GM12873 (cell line): ENCODE measurements around the gene EPS15.

ENCODE experiments used
- TF ChIP-seq, protein P1 (sequence below): IDR thresholded peaks from 2 replicates; pipeline ENCODE4 v1.5.1; 2012; ENCODE audit warnings: low read depth, mild to moderate bottlenecking, moderate library complexity, low read length, control low read depth; ENCODE audit not compliant: insufficient read depth; ENCODE audit errors: missing control alignments

EPS15 gene

GRCh38 chr1:51491166-51491981, 27.7 kb downstream of the EPS15 start:
- TF ChIP-seq, protein P1, sequence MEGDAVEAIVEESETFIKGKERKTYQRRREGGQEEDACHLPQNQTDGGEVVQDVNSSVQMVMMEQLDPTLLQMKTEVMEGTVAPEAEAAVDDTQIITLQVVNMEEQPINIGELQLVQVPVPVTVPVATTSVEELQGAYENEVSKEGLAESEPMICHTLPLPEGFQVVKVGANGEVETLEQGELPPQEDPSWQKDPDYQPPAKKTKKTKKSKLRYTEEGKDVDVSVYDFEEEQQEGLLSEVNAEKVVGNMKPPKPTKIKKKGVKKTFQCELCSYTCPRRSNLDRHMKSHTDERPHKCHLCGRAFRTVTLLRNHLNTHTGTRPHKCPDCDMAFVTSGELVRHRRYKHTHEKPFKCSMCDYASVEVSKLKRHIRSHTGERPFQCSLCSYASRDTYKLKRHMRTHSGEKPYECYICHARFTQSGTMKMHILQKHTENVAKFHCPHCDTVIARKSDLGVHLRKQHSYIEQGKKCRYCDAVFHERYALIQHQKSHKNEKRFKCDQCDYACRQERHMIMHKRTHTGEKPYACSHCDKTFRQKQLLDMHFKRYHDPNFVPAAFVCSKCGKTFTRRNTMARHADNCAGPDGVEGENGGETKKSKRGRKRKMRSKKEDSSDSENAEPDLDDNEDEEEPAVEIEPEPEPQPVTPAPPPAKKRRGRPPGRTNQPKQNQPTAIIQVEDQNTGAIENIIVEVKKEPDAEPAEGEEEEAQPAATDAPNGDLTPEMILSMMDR = no peak

- TF ChIP-seq, protein P1 = no peak
These were observed 29.6 kb downstream of the EPS15 start for GRCh38 chr1:51489472-51489871.

GRCh38 chr1:51488372-51489050, 30.6 kb downstream of the EPS15 start:
- TF ChIP-seq, protein P1 = no peak

DNA sequence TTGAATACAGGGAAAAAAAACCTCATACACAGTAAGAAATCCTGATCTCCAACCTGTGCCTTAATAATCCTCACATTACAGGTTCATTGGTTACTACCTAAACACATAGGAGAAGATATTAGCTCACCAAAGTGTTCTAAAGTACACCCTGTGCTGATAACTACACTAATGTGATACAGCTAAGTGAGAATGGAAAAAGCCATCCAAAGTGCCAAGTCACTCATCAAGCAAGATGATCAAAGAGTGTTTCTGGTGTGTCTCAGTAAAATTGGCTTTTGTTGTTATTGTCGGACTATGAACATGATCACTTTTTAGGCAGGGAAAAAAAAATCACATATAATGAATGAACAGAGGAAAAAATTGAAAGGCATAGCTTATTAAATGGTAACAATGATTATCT, 31.4 kb downstream of the EPS15 start:
- TF ChIP-seq, protein P1 = no peak

DNA sequence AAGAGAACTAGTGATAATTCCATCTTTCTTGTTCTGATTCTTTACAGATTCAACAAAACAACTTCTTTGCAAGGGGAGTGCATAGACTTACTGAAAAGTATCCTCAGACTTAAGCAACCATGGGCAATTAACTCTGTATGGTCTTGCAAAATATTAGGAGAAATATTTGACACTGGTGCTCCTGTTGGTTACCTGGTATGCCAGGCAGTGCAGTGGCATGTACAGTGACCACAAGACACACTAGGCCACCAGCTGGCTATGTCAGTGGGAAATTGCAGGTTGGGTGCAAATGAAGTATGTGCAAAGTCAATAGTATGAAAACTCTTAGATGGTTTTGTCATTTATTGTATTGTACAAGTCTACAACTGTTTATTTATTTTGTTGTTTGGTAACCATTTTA, 34.5 kb downstream of the EPS15 start:
- TF ChIP-seq, protein P1 = no peak

DNA sequence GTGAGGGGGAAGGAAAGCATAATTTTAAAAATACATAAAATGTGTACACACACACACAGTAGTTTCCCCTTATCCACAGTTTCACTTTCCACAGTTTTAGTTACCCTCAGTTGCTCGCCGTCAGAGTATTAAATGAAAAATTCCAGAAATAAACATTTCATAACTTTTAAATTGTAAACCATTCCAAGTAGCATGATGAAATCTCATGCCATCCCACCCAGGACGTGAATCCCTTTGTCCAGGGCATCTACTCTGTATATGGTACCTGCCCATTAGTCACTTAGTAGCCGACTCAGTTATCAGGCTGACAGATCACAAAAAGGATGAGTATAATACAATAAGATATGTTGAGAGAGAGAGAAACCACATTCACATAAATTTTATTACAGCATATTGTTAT, 36.2 kb downstream of the EPS15 start:
- TF ChIP-seq, protein P1 = no peak

DNA sequence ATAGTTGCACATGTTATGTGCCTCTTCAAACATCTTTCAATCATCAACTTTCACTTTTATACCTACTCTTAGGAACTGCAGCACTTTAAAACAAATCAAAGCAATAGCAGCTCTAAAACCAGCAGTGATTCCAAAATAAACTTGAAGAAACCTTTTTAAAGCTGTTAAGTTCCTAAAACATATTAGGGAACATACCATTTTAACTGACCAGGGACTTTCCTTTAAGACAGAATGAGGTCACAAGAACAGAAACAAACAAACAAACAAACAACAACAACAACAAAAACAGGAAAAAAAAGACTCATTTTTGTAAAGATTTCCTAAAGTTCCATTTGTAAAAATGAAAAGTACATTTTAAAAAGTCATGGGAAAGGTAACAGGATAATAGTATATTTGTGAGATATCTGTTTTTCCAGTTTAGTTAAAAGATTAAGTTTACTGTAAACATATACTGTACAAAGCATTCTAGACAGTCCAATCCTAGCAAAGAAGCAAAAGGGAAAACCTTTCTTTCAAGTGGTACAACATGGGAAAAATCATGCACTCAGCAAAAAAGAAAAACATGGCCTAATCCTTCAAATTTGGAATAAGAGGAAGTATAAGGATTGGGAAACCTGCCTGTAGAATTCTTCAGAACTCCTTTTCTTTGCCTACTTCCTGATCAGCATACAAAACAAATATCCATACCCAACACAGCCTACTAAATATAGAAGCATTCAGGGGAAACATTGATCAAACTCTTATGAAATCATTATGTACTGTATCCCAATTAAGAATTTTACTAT, 45.5 kb downstream of the EPS15 start:
- TF ChIP-seq, protein P1 = no peak
